ENCODE data around the gene PRSS12. TPM values are rescaled to one million over a fixed set of nuclear protein-coding genes. Genes with fewer than 3 reads are reported as not detected.

PRSS12 gene
- polyA plus RNA-seq, 1 donor = 3.9 TPM

GRCh38 chr4:118357601-118358000, 4.8 kb upstream of the PRSS12 start:
- DNase-seq = no peak

GRCh38 chr4:118356731-118357130, 3.9 kb upstream of the PRSS12 start:
- DNase-seq = no peak

GRCh38 chr4:118356111-118356510, 3.3 kb upstream of the PRSS12 start:
- no peak for DNase-seq

GRCh38 chr4:118354913-118355312, 2.1 kb upstream of the PRSS12 start:
- no peak for DNase-seq

- DNase-seq = no peak
Observed at GRCh38 chr4:118353534-118354030, 779 bp upstream of the PRSS12 start.

- DNase-seq = peak; percentile 55
Observed at GRCh38 chr4:118351851-118352827, 664 bp downstream of the PRSS12 start.

GRCh38 chr4:118350961-118351360, 1.8 kb downstream of the PRSS12 start:
- DNase-seq = no peak

- DNase-seq = no peak
Observed at GRCh38 chr4:118348886-118349285, 3.9 kb downstream of the PRSS12 start.

- DNase-seq = no peak
Observed at GRCh38 chr4:118346495-118346894, 6.3 kb downstream of the PRSS12 start.

- DNase-seq = no peak
Observed at GRCh38 chr4:118345813-118346212, 7.0 kb downstream of the PRSS12 start.

- no peak for DNase-seq
Observed at GRCh38 chr4:118344801-118345200, 8.0 kb downstream of the PRSS12 start.

- DNase-seq = no peak
Observed at GRCh38 chr4:118343501-118343900, 9.3 kb downstream of the PRSS12 start.

- no peak for DNase-seq
Observed at GRCh38 chr4:118340109-118340508, 12.7 kb downstream of the PRSS12 start.

GRCh38 chr4:118338981-118339765, 13.6 kb downstream of the PRSS12 start:
- DNase-seq = no peak

- no peak for DNase-seq
Observed at GRCh38 chr4:118338518-118338917, 14.3 kb downstream of the PRSS12 start.

GRCh38 chr4:118337954-118338353, 14.8 kb downstream of the PRSS12 start:
- no peak for DNase-seq

GRCh38 chr4:118335774-118336173, 17.0 kb downstream of the PRSS12 start:
- DNase-seq = no peak

GRCh38 chr4:118335324-118335723, 17.5 kb downstream of the PRSS12 start:
- no peak for DNase-seq

GRCh38 chr4:118331352-118331751, 21.5 kb downstream of the PRSS12 start:
- DNase-seq = no peak

GRCh38 chr4:118329849-118330248, 23.0 kb downstream of the PRSS12 start:
- DNase-seq = no peak

- DNase-seq = no peak
Observed at GRCh38 chr4:118327554-118328241, 25.1 kb downstream of the PRSS12 start.

- no peak for DNase-seq
Observed at GRCh38 chr4:118326585-118326984, 26.2 kb downstream of the PRSS12 start.

- DNase-seq = no peak
Observed at GRCh38 chr4:118325431-118325830, 27.4 kb downstream of the PRSS12 start.

Data from hindlimb muscle (tissue), 1 donor.